CD4-positive, alpha-beta memory T cell (primary cell): ENCODE data around the gene RASA1. TPM values are rescaled to one million over a fixed set of nuclear protein-coding genes. Genes with fewer than 3 reads are reported as not detected.

Experiments used
- CTCF ChIA-PET: fragments of 350-600 bp; sonication (Branson Sonifier 250); formaldehyde crosslinking; loops from one replicate; lab custom pipeline; 2021; ENCODE audit warnings: inconsistent platforms; ENCODE audit not compliant: partially characterized antibody; lab: Charles Lee
- POLR2A ChIA-PET: fragments of 350-600 bp; sonication (Branson Sonifier 250); formaldehyde crosslinking; loops from one replicate; lab custom pipeline; 2021; ENCODE audit not compliant: partially characterized antibody; lab: Charles Lee
- DNase-seq, 5 donors: peaks; one replicate each; pipeline versions ENCODE4 v3.0.0 to v3.0.0-alpha.2; 2020 to 2022; ENCODE audit warnings: mixed read lengths in 1 of 5
- H3K27ac ChIP-seq: one replicate; pipeline ENCODE4 v1.7.0; 2013; ENCODE audit warnings: low read depth, low read length
- H3K27me3 ChIP-seq: 2 replicates; pipeline ENCODE4 v1.7.0; 2013; ENCODE audit warnings: mild to moderate bottlenecking, low read length, moderate library complexity; ENCODE audit not compliant: insufficient read depth
- H3K36me3 ChIP-seq: 2 replicates; pipeline ENCODE4 v1.7.0; 2013; ENCODE audit warnings: mild to moderate bottlenecking, low read length, moderate library complexity; ENCODE audit not compliant: insufficient read depth
- H3K4me1 ChIP-seq: 2 replicates; pipeline ENCODE4 v1.7.0; 2013; ENCODE audit warnings: mild to moderate bottlenecking, low read length, moderate library complexity; ENCODE audit not compliant: insufficient read depth
- H3K4me3 ChIP-seq, 2 donors: one replicate each; pipeline ENCODE4 v1.7.0; 2013; ENCODE audit warnings: low read length in 2 of 2, mild to moderate bottlenecking in 1 of 2
- H3K9me3 ChIP-seq, 2 donors: one replicate each; pipeline ENCODE4 v1.7.0; 2013; ENCODE audit warnings: low read length in 2 of 2, control low read depth in 1 of 2; ENCODE audit not compliant: control insufficient read depth in 1 of 2
- H3K27ac Mint-ChIP-seq, 7 donors: one replicate each; pipeline ENCODE4 v1.8.0; 2020 to 2021; ENCODE audit warnings: mixed read lengths in 7 of 7, mild to moderate bottlenecking in 6 of 7, inconsistent platforms in 3 of 7, moderate library complexity in 3 of 7
- H3K27me3 Mint-ChIP-seq, 2 donors: one replicate each; pipeline ENCODE4 v1.8.0; 2020 to 2021; ENCODE audit warnings: mixed read lengths in 2 of 2
- H3K36me3 Mint-ChIP-seq, 2 donors: one replicate each; pipeline ENCODE4 v1.8.0; 2020 to 2021; ENCODE audit warnings: mixed read lengths in 2 of 2, inconsistent platforms in 1 of 2, mild to moderate bottlenecking in 1 of 2
- H3K4me1 Mint-ChIP-seq, 4 donors: one replicate each; pipeline ENCODE4 v1.8.0; 2020 to 2021; ENCODE audit warnings: mixed read lengths in 4 of 4, mild to moderate bottlenecking in 1 of 4
- H3K4me3 Mint-ChIP-seq, 8 donors: one replicate each; pipeline ENCODE4 v1.8.0; 2020 to 2021; ENCODE audit warnings: mixed read lengths in 8 of 8, mild to moderate bottlenecking in 7 of 8, moderate library complexity in 6 of 8, inconsistent platforms in 3 of 8
- H3K9me3 Mint-ChIP-seq, 8 donors: one replicate each; pipeline ENCODE4 v1.8.0; 2020 to 2021; ENCODE audit warnings: mixed read lengths in 8 of 8, mild to moderate bottlenecking in 5 of 8, inconsistent platforms in 3 of 8, moderate library complexity in 1 of 8
- intact Hi-C: fragments of 100-400 bp; cut with micrococcal nuclease; formaldehyde crosslinking; loops from one replicate; pipeline ENCODE4 v1.15.1; 2023
- polyA plus RNA-seq, 2 donors: library from polyadenylated mRNA; unstranded; fragments of 300-500 nt; fragmentation: Illumina TruSeq; gene quantifications; one replicate each; pipeline ENCODE4 v1.2.3, GENCODE V29; 2021
- total RNA-seq, 2 experiments: library from RNA; stranded (reverse); gene quantifications; one replicate each; pipeline ENCODE4 v1.2.3, GENCODE V29; 2021

Gene RASA1
- total and polyA plus RNA-seq, 4 experiments from 2014 or later: 3.3 to 32.4 (median 21.4) TPM

DNA sequence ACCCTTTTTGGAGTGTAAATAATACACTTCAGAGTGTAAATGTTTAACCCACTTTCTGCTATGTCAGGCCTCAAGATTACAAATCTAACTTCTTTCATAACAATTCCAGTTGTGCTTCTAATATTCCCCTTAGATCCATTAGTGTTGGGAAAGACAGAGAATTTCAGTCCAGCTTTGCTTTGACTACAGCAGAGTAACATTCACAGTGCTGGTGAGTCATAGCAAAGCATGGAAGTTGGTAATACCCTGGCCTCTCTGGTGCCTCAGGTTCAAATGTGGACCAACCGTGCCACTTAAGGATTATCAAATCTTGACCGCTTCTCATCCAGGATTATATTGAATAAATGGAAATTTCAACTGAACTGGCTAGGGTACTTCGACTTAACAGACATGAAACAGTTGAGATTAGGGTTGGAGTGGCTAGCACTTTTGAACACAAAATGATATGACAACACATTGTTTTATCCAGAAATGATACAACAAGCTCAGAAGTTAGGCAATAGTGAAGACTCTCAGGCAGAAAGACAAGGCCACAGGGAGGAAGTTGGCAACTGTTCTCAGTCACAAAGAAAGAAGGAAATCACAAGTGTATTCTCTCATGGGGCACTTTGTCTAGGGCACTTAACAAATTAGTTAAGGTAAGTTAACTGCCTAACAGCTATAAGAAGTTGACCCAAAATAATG is 24.4 kb upstream of the RASA1 start:
- H3K4me1 ChIP-seq: no peaks in the 10 kb centered on the region
- Mint-ChIP-seq H3K4me1 (peaks cover 0 to 2% (median 0%) of the 10 kb centered on the region in 4 donors), H3K4me3 (no peak overlapping the region), H3K27me3 (no peaks in the 10 kb centered on the region), H3K9me3 (no peaks in the 10 kb centered on the region), H3K36me3 (no peaks in the 10 kb centered on the region), H3K27ac (no peak overlapping the region)
- intact Hi-C loops: no loop called here
- POLR2A ChIA-PET: no interaction called here
- no peak overlapping the region for H3K27ac ChIP-seq
- no peaks in the 10 kb centered on the region for H3K27me3 ChIP-seq
- H3K36me3 ChIP-seq: no peaks in the 10 kb centered on the region
- CTCF ChIA-PET: no interaction called here
- DNase-seq: no peak
- H3K9me3 ChIP-seq: no peaks in the 10 kb centered on the region
- H3K4me3 ChIP-seq: no peak overlapping the region

DNA sequence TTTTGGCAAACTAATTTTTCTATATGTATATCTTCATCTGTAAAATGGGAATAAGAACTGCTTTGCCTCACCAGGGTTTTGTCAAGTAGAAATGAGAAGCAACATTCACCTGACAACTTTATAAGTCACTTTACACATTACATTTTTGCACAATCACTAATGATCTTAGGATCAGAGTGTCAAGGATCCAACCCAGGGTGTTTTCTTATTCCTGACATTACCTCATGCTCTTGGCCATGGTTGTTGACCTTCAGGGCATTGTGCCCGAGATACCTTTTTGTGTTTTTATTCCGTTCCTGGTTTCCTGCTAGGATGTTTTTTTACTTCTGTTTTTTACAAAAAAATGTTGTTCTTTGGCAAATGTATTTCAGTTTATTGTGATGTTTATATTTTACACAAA is 22.2 kb upstream of the RASA1 start:
- POLR2A ChIA-PET: no interaction called here
- Histone ChIP-seq H3K27ac (no peak overlapping the region), H3K36me3 (no peaks in the 10 kb centered on the region), H3K9me3 (no peaks in the 10 kb centered on the region), H3K4me1 (no peaks in the 10 kb centered on the region), H3K27me3 (no peaks in the 10 kb centered on the region), H3K4me3 (no peak overlapping the region)
- Mint-ChIP-seq H3K27ac (no peak overlapping the region), H3K9me3 (no peaks in the 10 kb centered on the region), H3K36me3 (no peaks in the 10 kb centered on the region), H3K27me3 (no peaks in the 10 kb centered on the region), H3K4me1 (peaks cover 0 to 2% (median 0%) of the 10 kb centered on the region in 4 donors), H3K4me3 (no peak overlapping the region)
- no peak for DNase-seq
- intact Hi-C loops: no loop called here
- CTCF ChIA-PET: no interaction called here

DNA sequence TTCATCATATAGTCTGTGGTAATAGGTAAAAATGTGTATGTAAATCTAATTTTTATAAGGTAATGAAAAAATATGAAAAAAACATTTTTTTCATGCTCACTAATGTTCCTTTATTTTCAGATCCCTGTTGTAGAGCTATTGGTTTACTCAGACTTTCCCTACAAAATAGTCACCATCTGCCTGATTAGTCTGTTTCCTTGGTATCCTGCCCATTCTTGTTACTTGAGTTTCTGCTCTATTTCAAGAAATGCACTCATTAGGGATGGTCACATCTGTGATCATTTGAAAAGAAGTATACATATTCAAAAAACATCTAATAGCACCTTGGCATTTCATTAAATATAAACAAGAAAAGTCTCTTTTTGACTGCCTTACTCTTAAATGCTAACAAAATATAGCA is 21.6 kb upstream of the RASA1 start:
- H3K4me3 ChIP-seq: no peak overlapping the region

DNA sequence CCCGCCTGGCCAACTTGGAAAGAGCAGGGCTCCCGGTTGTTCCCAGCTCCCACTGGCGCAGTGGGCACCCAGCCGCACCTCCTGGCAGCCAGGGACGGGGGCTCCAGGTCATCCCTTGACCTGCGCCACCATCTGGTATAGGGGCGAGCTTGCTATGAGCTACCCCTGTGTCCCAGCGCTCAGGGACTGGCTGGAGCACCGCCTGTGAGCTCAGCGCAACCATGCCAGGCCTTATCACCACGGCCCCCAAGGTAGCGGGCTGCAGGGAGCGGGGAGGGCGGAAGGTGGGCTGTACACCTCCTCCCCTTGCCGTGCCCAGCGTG is 15.4 kb upstream of the RASA1 start:
- POLR2A ChIA-PET: no interaction called here
- Histone ChIP-seq H3K4me3 (no peak overlapping the region), H3K27ac (no peak overlapping the region), H3K27me3 (no peaks in the 10 kb centered on the region), H3K4me1 (no peaks in the 10 kb centered on the region), H3K36me3 (no peaks in the 10 kb centered on the region), H3K9me3 (no peaks in the 10 kb centered on the region)
- no peaks in the 10 kb centered on the region for H3K27me3 Mint-ChIP-seq
- no peaks in the 10 kb centered on the region for H3K4me1 Mint-ChIP-seq
- H3K27ac Mint-ChIP-seq: no peak overlapping the region
- no peak for DNase-seq
- H3K4me3 Mint-ChIP-seq: no peak overlapping the region
- CTCF ChIA-PET: no interaction called here
- H3K9me3 Mint-ChIP-seq: no peaks in the 10 kb centered on the region
- intact Hi-C loops: no loop called here
- H3K36me3 Mint-ChIP-seq: no peaks in the 10 kb centered on the region

More for the DNA sequence above, 21.6 kb upstream of the RASA1 start:
- H3K9me3 ChIP-seq: no peaks in the 10 kb centered on the region
- Mint-ChIP-seq H3K4me1 (peaks cover 0 to 2% (median 0%) of the 10 kb centered on the region in 4 donors), H3K27me3 (no peaks in the 10 kb centered on the region), H3K9me3 (no peaks in the 10 kb centered on the region), H3K36me3 (no peaks in the 10 kb centered on the region), H3K27ac (peak overlapping the region in 1 of 7 donors; percentile 25), H3K4me3 (no peak overlapping the region)
- CTCF ChIA-PET: no interaction called here
- no peak overlapping the region for H3K27ac ChIP-seq
- intact Hi-C loops: no loop called here
- POLR2A ChIA-PET: no interaction called here
- no peak for DNase-seq
- H3K27me3 ChIP-seq: no peaks in the 10 kb centered on the region
- no peaks in the 10 kb centered on the region for H3K4me1 ChIP-seq
- no peaks in the 10 kb centered on the region for H3K36me3 ChIP-seq

DNA sequence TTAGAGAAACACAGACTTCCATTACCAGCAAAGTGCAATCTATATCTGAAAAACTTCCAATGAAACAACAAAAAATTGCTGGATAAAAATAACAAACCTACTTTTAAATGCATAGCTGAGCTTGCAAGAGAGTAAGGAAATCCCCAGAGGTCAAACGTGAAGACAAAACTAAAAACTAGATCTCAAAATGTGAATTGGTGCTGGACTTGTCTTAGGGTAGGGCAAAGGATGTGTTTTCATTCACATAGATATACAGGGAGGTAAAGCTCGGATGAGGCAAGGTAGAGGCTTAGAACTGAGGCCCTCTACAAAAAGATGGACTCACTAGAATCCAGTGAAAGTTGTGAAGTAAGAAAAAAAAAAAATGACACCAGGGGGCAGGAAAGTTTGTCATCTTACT is 13.6 kb upstream of the RASA1 start:
- ChIA-PET POLR2A (no interaction called here), CTCF (no interaction called here)
- H3K4me3 ChIP-seq: no peak overlapping the region
- no peaks in the 10 kb centered on the region for H3K4me1 ChIP-seq
- Mint-ChIP-seq H3K4me1 (no peaks in the 10 kb centered on the region), H3K27me3 (no peaks in the 10 kb centered on the region), H3K36me3 (no peaks in the 10 kb centered on the region), H3K4me3 (no peak overlapping the region), H3K9me3 (no peaks in the 10 kb centered on the region), H3K27ac (peak overlapping the region in 1 of 7 donors; percentile 15)
- intact Hi-C loops: no loop called here
- no peaks in the 10 kb centered on the region for H3K36me3 ChIP-seq
- no peaks in the 10 kb centered on the region for H3K9me3 ChIP-seq
- no peaks in the 10 kb centered on the region for H3K27me3 ChIP-seq
- no peak overlapping the region for H3K27ac ChIP-seq
- no peak for DNase-seq

DNA sequence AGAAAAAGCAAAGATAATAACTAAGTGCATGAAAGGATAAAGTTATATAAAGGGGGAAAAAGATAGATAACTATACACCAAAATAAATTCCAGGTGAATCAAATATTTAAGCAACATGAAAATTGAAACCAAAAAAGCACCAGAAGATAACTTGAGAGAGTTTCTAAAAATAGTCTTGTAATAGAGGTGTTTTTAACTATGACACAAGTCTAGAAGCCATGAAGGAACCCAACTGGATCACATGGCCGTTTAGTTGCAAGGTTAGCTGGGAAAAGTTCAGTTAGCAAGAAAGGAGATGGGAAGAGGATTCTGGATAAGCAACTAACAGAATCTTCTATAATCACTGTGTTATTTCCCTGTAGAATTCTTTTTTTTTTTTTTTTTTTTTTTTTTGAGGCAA is 9.2 kb upstream of the RASA1 start:
- Mint-ChIP-seq H3K27me3 (no peaks in the 10 kb centered on the region), H3K27ac (no peak overlapping the region), H3K4me3 (no peak overlapping the region), H3K36me3 (no peaks in the 10 kb centered on the region), H3K9me3 (peaks cover 0 to 2% (median 0%) of the 10 kb centered on the region in 8 donors), H3K4me1 (peaks cover 2 to 8% (median 5%) of the 10 kb centered on the region in 4 donors)
- no peaks in the 10 kb centered on the region for H3K36me3 ChIP-seq
- DNase-seq: no peak
- CTCF ChIA-PET: no interaction called here
- intact Hi-C loops: no loop called here
- H3K9me3 ChIP-seq: no peaks in the 10 kb centered on the region
- POLR2A ChIA-PET: interaction anchor here (0.7 kb wide), 1 partner anchor 142 kb away, joined by 3 read pairs; no protein-coding TSS in a partner anchor
- H3K4me3 ChIP-seq: no peak overlapping the region
- H3K27me3 ChIP-seq: no peaks in the 10 kb centered on the region
- no peak overlapping the region for H3K27ac ChIP-seq
- no peaks in the 10 kb centered on the region for H3K4me1 ChIP-seq

DNA sequence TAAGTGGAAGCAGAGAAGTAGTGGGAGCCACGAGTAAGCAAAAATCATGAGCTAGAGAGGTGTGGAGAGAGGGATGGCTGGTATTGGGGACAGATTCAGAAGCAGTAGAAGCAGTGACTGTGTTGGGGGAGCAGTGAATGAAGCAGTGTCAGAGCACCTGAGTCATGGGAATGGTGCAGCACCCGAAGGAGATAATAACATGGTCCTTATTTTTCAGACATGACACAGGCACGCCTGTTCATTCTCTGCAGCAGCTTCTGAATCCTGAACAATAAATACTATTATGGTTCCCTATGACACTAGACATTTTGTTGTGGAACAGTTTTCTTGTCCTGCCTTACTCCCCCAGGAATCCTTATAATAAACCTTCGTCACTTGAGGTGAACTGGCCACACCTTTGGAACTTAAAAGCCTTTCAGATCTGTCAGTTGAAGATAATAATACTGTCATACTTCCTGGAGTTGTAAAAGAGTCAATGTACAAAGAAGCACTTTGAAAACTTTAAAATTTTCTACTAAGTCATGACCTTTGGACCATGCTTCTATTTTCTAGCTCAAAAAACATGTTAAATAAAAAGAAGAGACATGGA is 7.0 kb upstream of the RASA1 start:
- H3K27ac Mint-ChIP-seq: peak overlapping the region in 1 of 7 donors; percentile 49
- Histone ChIP-seq H3K36me3 (no peaks in the 10 kb centered on the region), H3K9me3 (no peaks in the 10 kb centered on the region), H3K4me1 (no peaks in the 10 kb centered on the region), H3K27ac (no peak overlapping the region), H3K4me3 (no peak overlapping the region), H3K27me3 (no peaks in the 10 kb centered on the region)
- ChIA-PET CTCF (no interaction called here), POLR2A (interaction anchor here (0.6 kb wide), 1 partner anchor 63 kb away, joined by 3 read pairs; no protein-coding TSS in a partner anchor)
- peaks cover 0 to 2% (median 0%) of the 10 kb centered on the region in 8 donors for H3K9me3 Mint-ChIP-seq
- H3K27me3 Mint-ChIP-seq: no peaks in the 10 kb centered on the region
- no peaks in the 10 kb centered on the region for H3K36me3 Mint-ChIP-seq
- H3K4me3 Mint-ChIP-seq: no peak overlapping the region
- intact Hi-C loops: no loop called here
- DNase-seq: no peak
- H3K4me1 Mint-ChIP-seq: peaks cover 3 to 8% (median 5%) of the 10 kb centered on the region in 4 donors
